ENCODE results near the gene YIF1A.
A peak's percentile ranks its signal among the peaks of the same experiment; 100 is the strongest.
"Not testable (repeated sequence)": the region's sequence is repeated elsewhere in the genome, so short reads cannot be mapped to it uniquely, and the experiment has no call there.

The YIF1A gene

GRCh38 chr11:66285250-66285947 is 3.5 kb downstream of the YIF1A start:
- DNase-seq = no peak

- DNase-seq = no peak
Measured at GRCh38 chr11:66284526-66285078, 4.3 kb downstream of the YIF1A start.

- DNase-seq = no peak
Measured at GRCh38 chr11:66283461-66284105, 5.4 kb downstream of the YIF1A start.

- DNase-seq = peak; percentile 90 to 91
Measured at GRCh38 chr11:66282468-66283455, 6.2 kb downstream of the YIF1A start.

- no peak for DNase-seq
Measured at GRCh38 chr11:66281776-66282467, 7.0 kb downstream of the YIF1A start.

GRCh38 chr11:66281001-66281400 is 7.9 kb downstream of the YIF1A start:
- DNase-seq = no peak

- DNase-seq = no peak
Measured at GRCh38 chr11:66280428-66280827, 8.5 kb downstream of the YIF1A start.

- no peak for DNase-seq
Measured at GRCh38 chr11:66279092-66279734, 9.7 kb downstream of the YIF1A start.

GRCh38 chr11:66278363-66279091 is 10.4 kb downstream of the YIF1A start:
- DNase-seq = no peak

- peak in 1 of 2 experiments; percentile 11 for DNase-seq
Measured at GRCh38 chr11:66277471-66278362, 11.2 kb downstream of the YIF1A start, which contains the start of gene CNIH2. TSS of gene CNIH2 (plus strand) at chr11:66278175. CDS start at chr11:66278457, 282 bp downstream.

- DNase-seq = not testable (repeated sequence)
Measured at GRCh38 chr11:66277064-66277463, 11.9 kb downstream of the YIF1A start.

- DNase-seq = not testable (repeated sequence)
Measured at GRCh38 chr11:66276619-66277018, 12.3 kb downstream of the YIF1A start.

- no peak for DNase-seq
Measured at GRCh38 chr11:66275984-66276612, 12.8 kb downstream of the YIF1A start.

- no peak for DNase-seq
Measured at GRCh38 chr11:66275396-66275795, 13.5 kb downstream of the YIF1A start.

- no peak for DNase-seq
Measured at GRCh38 chr11:66274219-66274618, 14.7 kb downstream of the YIF1A start.

- DNase-seq = no peak
Measured at GRCh38 chr11:66272596-66272995, 16.3 kb downstream of the YIF1A start.

GRCh38 chr11:66271816-66272215 is 17.1 kb downstream of the YIF1A start:
- DNase-seq = no peak

- DNase-seq = peak; percentile 40 to 65
Measured at GRCh38 chr11:66268952-66269905, 19.7 kb downstream of the YIF1A start.
